Right lobe of liver (tissue), 6 donors: Measurements from ENCODE around the gene PCDH12. TPM values are rescaled to one million over a fixed set of nuclear protein-coding genes. Genes with fewer than 3 reads are reported as not detected.

ENCODE experiments used
- ATAC-seq, 4 donors: fragments of 200-7000 bp; cut with Tn5 transposase; one replicate each; pipeline ENCODE4 v1.9.1; 2020; ENCODE audit warnings: mild to moderate bottlenecking in 4 of 4, moderate library complexity in 4 of 4
- DNase-seq, 3 donors: peaks; one replicate each; pipeline ENCODE4 v3.0.0-alpha.2; 2020
- H3K27ac ChIP-seq, 3 donors: fragments of 200-600 bp; one replicate each; pipeline ENCODE4 v1.8.0; 2022
- H3K27me3 ChIP-seq, 2 donors: fragments of 200-600 bp; one replicate each; pipeline ENCODE4 v1.8.0; 2022
- H3K36me3 ChIP-seq, 4 donors: fragments of 200-600 bp; sonication (generic) in 1 of 4; one replicate each; pipeline versions ENCODE4 v1.5.1 to v1.8.0; 2017 to 2022; ENCODE audit warnings: control low read depth in 1 of 4
- H3K4me1 ChIP-seq, 4 donors: fragments of 200-600 bp; sonication (generic) in 1 of 4; one replicate each; pipeline versions ENCODE4 v1.5.1 to v1.8.0; 2017 to 2022; ENCODE audit warnings: control low read depth in 1 of 4
- H3K4me3 ChIP-seq, 3 donors: fragments of 200-600 bp; one replicate each; pipeline ENCODE4 v1.8.0; 2022
- H3K9me3 ChIP-seq, 4 donors: fragments of 200-600 bp; sonication (generic) in 1 of 4; one replicate each; pipeline versions ENCODE4 v1.5.1 to v1.8.0; 2017 to 2022; ENCODE audit warnings: control low read depth in 1 of 4
- POLR2A ChIP-seq: fragments of 450-650 bp; IDR thresholded peaks from one replicate; pipeline ENCODE4 v1.6.1; 2017; ENCODE audit warnings: antibody characterized with exemption, mild to moderate bottlenecking
- WGBS: methylation state at CpG from one replicate; pipeline ENCODE4 v1.1.6; 2018; ENCODE audit warnings: low coverage, low lambda C conversion rate; ENCODE audit not compliant: insufficient coverage; ENCODE audit errors: missing lambda C conversion rate; 5-methylcytosine and 5-hydroxymethylcytosine counted together
- intact Hi-C, 2 donors: fragments of 100-400 bp; cut with DNase I; formaldehyde crosslinking; loops; one replicate each; pipeline versions ENCODE4 v1.11.2 to v1.14.1; 2022
- total RNA-seq, 6 experiments: library from RNA; depleted of rRNA in 2 of 6; stranded (reverse); fragments of >200 nt in 2 of 6; fragmentation: NEBNext Ultra II Directional in 3 of 6; extraction: Animal tissue kit (Norgen Biotek cat#: 25700) in 3 of 6; gene quantifications; one replicate each; pipeline versions ENCODE4 v1.1.0 to v1.2.4, GENCODE V29; 2016 to 2023
- TF ChIP-seq, protein P1 (sequence below), 4 donors: fragments of 200-600 bp in 3 of 4; fragments of 450-650 bp in 1 of 4; IDR thresholded peaks; one replicate each; pipeline versions ENCODE4 v1.5.1 to v1.8.0; 2016 to 2022; ENCODE audit warnings: antibody characterized with exemption in 4 of 4, mild to moderate bottlenecking in 2 of 4
- donor health status: DM: no; HTN: yes; CAD: no.
- donor health status: DM: no; HTN: no; CAD: no.
- donor health status: DM: no; HTN: no; CAD: no.
- donor health status: DM: no; HTN: yes; CAD: no.
- donor health status: DM: no; HTN: yes; CAD: no.

The PCDH12 gene
- total RNA-seq, 6 experiments from 2014 or later: 1.5 to 4.4 (median 1.9) TPM

- Histone ChIP-seq H3K4me3 (no peak overlapping the region), H3K9me3 (no peaks in the 10 kb centered on the region), H3K27me3 (no peaks in the 10 kb centered on the region), H3K36me3 (no peaks in the 10 kb centered on the region), H3K4me1 (no peaks in the 10 kb centered on the region), H3K27ac (no peak overlapping the region)
- TF ChIP-seq, protein P1, sequence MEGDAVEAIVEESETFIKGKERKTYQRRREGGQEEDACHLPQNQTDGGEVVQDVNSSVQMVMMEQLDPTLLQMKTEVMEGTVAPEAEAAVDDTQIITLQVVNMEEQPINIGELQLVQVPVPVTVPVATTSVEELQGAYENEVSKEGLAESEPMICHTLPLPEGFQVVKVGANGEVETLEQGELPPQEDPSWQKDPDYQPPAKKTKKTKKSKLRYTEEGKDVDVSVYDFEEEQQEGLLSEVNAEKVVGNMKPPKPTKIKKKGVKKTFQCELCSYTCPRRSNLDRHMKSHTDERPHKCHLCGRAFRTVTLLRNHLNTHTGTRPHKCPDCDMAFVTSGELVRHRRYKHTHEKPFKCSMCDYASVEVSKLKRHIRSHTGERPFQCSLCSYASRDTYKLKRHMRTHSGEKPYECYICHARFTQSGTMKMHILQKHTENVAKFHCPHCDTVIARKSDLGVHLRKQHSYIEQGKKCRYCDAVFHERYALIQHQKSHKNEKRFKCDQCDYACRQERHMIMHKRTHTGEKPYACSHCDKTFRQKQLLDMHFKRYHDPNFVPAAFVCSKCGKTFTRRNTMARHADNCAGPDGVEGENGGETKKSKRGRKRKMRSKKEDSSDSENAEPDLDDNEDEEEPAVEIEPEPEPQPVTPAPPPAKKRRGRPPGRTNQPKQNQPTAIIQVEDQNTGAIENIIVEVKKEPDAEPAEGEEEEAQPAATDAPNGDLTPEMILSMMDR (IDR thresholded peaks at IDR 0.05): no peak
- no peak for TF ChIP-seq POLR2A
- peak in 1 of 4 donors; percentile 28 for ATAC-seq
- WGBS: 57% methylated on average over 4 of the region's 4 CpGs
- no peak for DNase-seq
- intact Hi-C loops: no loop called here
Measured at GRCh38 chr5:141903261-141903660, 54.7 kb downstream of the PCDH12 start.

DNA sequence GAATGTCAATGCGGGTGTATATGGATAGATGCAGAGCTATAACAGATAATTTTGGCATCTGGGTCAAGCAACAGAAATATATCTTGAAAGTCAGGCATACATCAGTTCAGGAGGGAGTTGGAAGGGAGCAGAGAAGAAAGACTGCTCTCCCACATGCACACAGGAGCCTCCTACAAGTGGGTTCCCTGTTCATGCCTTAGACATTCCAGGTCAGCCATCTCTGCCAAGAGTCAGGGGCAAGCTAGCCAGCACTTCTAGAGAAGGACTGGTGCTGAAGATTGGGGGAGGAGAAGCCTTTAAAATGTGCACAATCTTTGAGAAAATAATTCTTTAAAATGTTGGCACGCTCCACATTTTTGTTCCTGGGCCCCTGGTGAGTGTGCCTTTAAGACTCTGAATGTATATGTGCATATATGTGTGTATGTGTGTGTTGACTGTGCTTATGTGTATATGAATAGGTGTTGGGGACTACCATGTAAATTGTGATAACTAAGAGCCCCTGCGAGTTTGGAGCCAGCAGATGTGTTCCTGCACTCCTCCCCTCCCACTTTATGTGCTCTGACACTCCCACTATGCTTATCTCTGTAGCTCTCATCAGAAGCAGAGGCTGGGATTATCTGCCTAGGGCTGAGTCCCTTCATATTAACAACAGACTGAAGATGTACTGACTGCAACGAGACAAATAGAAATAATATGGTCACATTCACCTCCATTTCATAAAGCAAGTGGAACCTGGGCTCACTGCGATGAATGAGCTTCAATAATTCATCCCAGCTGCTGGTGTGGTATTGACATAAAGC lies 55.8 kb downstream of the PCDH12 start:
- no peaks in the 10 kb centered on the region for H3K27me3 ChIP-seq
- H3K27ac ChIP-seq: no peak overlapping the region
- DNase-seq (no peak), ATAC-seq (no peak)
- no peaks in the 10 kb centered on the region for H3K4me1 ChIP-seq
- TF ChIP-seq POLR2A: no peak
- TF ChIP-seq, protein P1 (IDR thresholded peaks at IDR 0.05): no peak
- H3K36me3 ChIP-seq: no peaks in the 10 kb centered on the region
- intact Hi-C loops: no loop called here
- no peak overlapping the region for H3K4me3 ChIP-seq
- no peaks in the 10 kb centered on the region for H3K9me3 ChIP-seq
- WGBS: 59% methylated on average over 5 of the region's 5 CpGs

DNA sequence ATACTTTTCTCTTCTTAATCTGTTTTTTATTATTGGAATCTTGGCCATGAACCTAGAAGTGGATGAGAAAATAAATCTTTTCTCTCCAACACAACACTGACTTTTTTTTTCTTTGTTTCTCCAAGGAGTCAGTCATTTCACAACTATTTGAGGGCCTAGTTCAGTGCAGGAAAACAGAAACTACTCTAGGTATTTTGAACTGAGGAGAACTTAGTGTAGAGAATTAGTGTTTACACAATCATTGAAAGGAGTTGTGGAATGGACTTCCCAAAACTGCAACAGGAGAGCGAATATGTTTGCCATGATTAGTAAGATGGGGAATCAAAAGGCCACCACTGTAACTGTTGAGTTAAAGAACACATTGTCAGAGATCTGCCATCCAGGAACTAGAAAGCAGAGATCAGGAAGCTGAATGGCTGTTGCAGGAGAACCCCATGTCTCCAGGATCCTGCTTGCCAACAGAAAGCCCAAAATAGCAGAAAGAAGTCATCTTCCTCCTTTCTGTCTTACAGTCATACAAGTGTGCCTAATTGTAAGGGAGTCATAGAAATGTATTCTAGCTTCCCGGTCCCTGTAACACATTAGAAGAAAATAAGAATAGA lies 59.5 kb downstream of the PCDH12 start:
- ATAC-seq (peak in 2 of 4 donors; percentile 37 to 57), DNase-seq (no peak)
- no peak overlapping the region for H3K27ac ChIP-seq
- no peaks in the 10 kb centered on the region for H3K9me3 ChIP-seq
- intact Hi-C loops: no loop called here
- H3K36me3 ChIP-seq: no peaks in the 10 kb centered on the region
- WGBS: 72% methylated on average over 2 of the region's 2 CpGs
- H3K4me3 ChIP-seq: no peak overlapping the region
- H3K27me3 ChIP-seq: no peaks in the 10 kb centered on the region
- TF ChIP-seq POLR2A: no peak
- TF ChIP-seq, protein P1 (IDR thresholded peaks at IDR 0.05): no peak
- no peaks in the 10 kb centered on the region for H3K4me1 ChIP-seq

- no peaks in the 10 kb centered on the region for H3K4me1 ChIP-seq
- TF ChIP-seq, protein P1 (IDR thresholded peaks at IDR 0.05): no peak
- TF ChIP-seq POLR2A: no peak
- no peak overlapping the region for H3K4me3 ChIP-seq
- intact Hi-C loops: no loop called here
- DNase-seq (no peak), ATAC-seq (no peak)
- no peaks in the 10 kb centered on the region for H3K9me3 ChIP-seq
- no peak overlapping the region for H3K27ac ChIP-seq
- H3K27me3 ChIP-seq: no peaks in the 10 kb centered on the region
- H3K36me3 ChIP-seq: no peaks in the 10 kb centered on the region
- WGBS: 83% methylated on average over 1 of the region's 4 CpGs
Measured at GRCh38 chr5:141897425-141897824, 60.6 kb downstream of the PCDH12 start.

Other genes with a start within 250 kb of the PCDH12 start
- gene PCDH1, start 79.8 kb downstream of the PCDH12 start, total RNA-seq: 10 to 100 TPM; 20.8 to 44.1 (median 29.4) TPM
- gene DELE1, start 34.3 kb downstream of the PCDH12 start, total RNA-seq: 10 to 100 TPM; 39.4 to 57.9 (median 43.8) TPM
- 10 to 100 TPM; 34.8 to 54.8 (median 41.8) TPM for gene RNF14, start 10.9 kb upstream of the PCDH12 start, total RNA-seq
- 10 to 100 TPM in 4 of 6 experiments, 1 to 10 TPM in 2; 6.3 to 22.1 (median 14.9) TPM for gene GNPDA1, start 54.8 kb upstream of the PCDH12 start, total RNA-seq
- 10 to 100 TPM; 50.4 to 61.1 (median 57.1) TPM for gene NDFIP1, start 150.6 kb upstream of the PCDH12 start, total RNA-seq